A549 (cell line): ENCODE data around the gene MBD1. TPM values are rescaled to one million over a fixed set of nuclear protein-coding genes. Genes with fewer than 3 reads are reported as not detected.

Source experiments
- ATAC-seq, 2 experiments: fragments of 200-7000 bp in 1 of 2; fragments of >200 bp in 1 of 2; cut with Nextera tagmentation in 1 of 2; cut with Tn5 transposase in 1 of 2; 3 replicates each; pipeline versions ENCODE4 v1.8.0 to v1.9.1; 2018 to 2020; ENCODE audit warnings: mild to moderate bottlenecking in 1 of 2, moderate library complexity in 1 of 2
- CTCF ChIA-PET: fragments of 300-600 bp; sonication (Branson Sonifier 250); formaldehyde crosslinking; extraction: SDS; loops from one replicate; lab custom pipeline; 2021; ENCODE audit warnings: antibody characterized with exemption, inconsistent platforms; lab: Yijun Ruan, JAX
- POLR2A ChIA-PET: fragments of 350-600 bp; formaldehyde crosslinking; extraction: SDS; loops from one replicate; lab custom pipeline; 2021; ENCODE audit warnings: antibody characterized with exemption, inconsistent platforms; lab: Yijun Ruan, JAX
- DNase-seq, 2 experiments: peaks; one replicate each; pipeline versions ENCODE4 v3.0.0 to v3.0.0-alpha.2; 2011 to 2016; ENCODE audit warnings: low read depth in 1 of 2, low spot score in 1 of 2
- FAIRE-seq: peaks from 2 replicates; lab custom pipeline; 2011; peaks lifted over from hg19 to GRCh38; lab: Jason Lieb, UNC
- H3K27ac ChIP-seq, 2 experiments: fragments of >200 bp; sonication (Bioruptor Twin); formaldehyde crosslinking; 3 replicates each; pipeline ENCODE4 v1.5.1; 2016 to 2017
- H3K4me1 ChIP-seq: fragments of >200 bp; sonication (Bioruptor Twin); formaldehyde crosslinking; 3 replicates; pipeline ENCODE4 v1.6.1; 2016
- H3K4me2 ChIP-seq: fragments of >200 bp; sonication (Bioruptor Twin); formaldehyde crosslinking; 3 replicates; pipeline ENCODE4 v1.6.1; 2016
- H3K4me3 ChIP-seq: fragments of >200 bp; sonication (Bioruptor Twin); formaldehyde crosslinking; 3 replicates; pipeline ENCODE4 v1.5.1; 2016
- H3K9me3 ChIP-seq: fragments of >200 bp; sonication (Bioruptor Twin); formaldehyde crosslinking; 3 replicates; pipeline ENCODE4 v1.6.1; 2016
- BHLHE40 ChIP-seq: IDR thresholded peaks from 2 replicates; pipeline ENCODE4 v1.6.1; 2012; ENCODE audit warnings: low read depth, low read length, inconsistent platforms
- CBX2 ChIP-seq: fragments of 200-600 bp; sonication (generic); IDR thresholded peaks from 2 replicates; pipeline ENCODE4 v1.6.1; 2016; ENCODE audit warnings: low read depth, mild to moderate bottlenecking, borderline replicate concordance
- CHD4 ChIP-seq: fragments of 200-600 bp; sonication (generic); IDR thresholded peaks from 2 replicates; pipeline ENCODE4 v1.6.1; 2016; ENCODE audit warnings: antibody characterized with exemption, mild to moderate bottlenecking, borderline replicate concordance
- EHF ChIP-seq: fragments of 250-450 bp; sonication (Bioruptor Pico); IDR thresholded peaks from 2 replicates; pipeline ENCODE4 v1.5.0; 2020; ENCODE audit warnings: mild to moderate bottlenecking
- ESRRA ChIP-seq: fragments of 150-350 bp; IDR thresholded peaks from 2 replicates; pipeline ENCODE4 v1.6.1; 2014; ENCODE audit warnings: mild to moderate bottlenecking, low read length, borderline replicate concordance
- FOSB ChIP-seq: fragments of 250-450 bp; sonication (Bioruptor Pico); IDR thresholded peaks from 2 replicates; pipeline ENCODE4 v1.5.0; 2020; ENCODE audit warnings: mild to moderate bottlenecking, moderate library complexity
- FOSL2 ChIP-seq, 2 experiments: fragments of 450-650 bp in 1 of 2; fragments of >200 bp in 1 of 2; sonication (Bioruptor Twin) in 1 of 2; formaldehyde crosslinking; IDR thresholded peaks; 2 replicates each; pipeline versions ENCODE4 v1.5.0 to v1.6.1; 2016 to 2020; ENCODE audit warnings: mild to moderate bottlenecking in 1 of 2, moderate library complexity in 1 of 2
- HDAC2 ChIP-seq: fragments of 200-600 bp; sonication (generic); IDR thresholded peaks from 2 replicates; pipeline ENCODE4 v1.6.1; 2016
- HOXB5 ChIP-seq: fragments of 250-450 bp; sonication (Bioruptor Pico); IDR thresholded peaks from 2 replicates; pipeline ENCODE4 v1.5.0; 2020; ENCODE audit warnings: mild to moderate bottlenecking, moderate library complexity
- JUNB ChIP-seq: fragments of >200 bp; sonication (Bioruptor Twin); formaldehyde crosslinking; IDR thresholded peaks from 2 replicates; pipeline ENCODE4 v1.6.1; 2016
- KDM1A ChIP-seq: fragments of 200-600 bp; sonication (generic); IDR thresholded peaks from 2 replicates; pipeline ENCODE4 v1.6.1; 2016; ENCODE audit warnings: low read depth, mild to moderate bottlenecking
- KDM5A ChIP-seq: fragments of 200-600 bp; sonication (generic); IDR thresholded peaks from 2 replicates; pipeline ENCODE4 v1.6.1; 2016; ENCODE audit warnings: antibody characterized with exemption, mild to moderate bottlenecking
- MAZ ChIP-seq: fragments of 150-350 bp; IDR thresholded peaks from 2 replicates; pipeline ENCODE4 v1.6.1; 2014; ENCODE audit warnings: antibody characterized with exemption, low read depth, low read length, borderline replicate concordance
- MYC ChIP-seq: IDR thresholded peaks from 2 replicates; pipeline ENCODE4 v1.6.1; 2012; ENCODE audit warnings: mild to moderate bottlenecking, inconsistent platforms, low read length, improper control_type of control experiment, borderline replicate concordance
- NFE2L2 ChIP-seq: fragments of 150-350 bp; conservative IDR thresholded peaks from 2 replicates; pipeline ENCODE4 v1.6.1; 2014; ENCODE audit warnings: low read length
- POLR2AphosphoS2 ChIP-seq: conservative IDR thresholded peaks from 2 replicates; pipeline ENCODE4 v1.6.1; 2012; ENCODE audit warnings: low read length, improper control_type of control experiment, inconsistent platforms
- RFX5 ChIP-seq: fragments of 450-650 bp; IDR thresholded peaks from 2 replicates; pipeline ENCODE4 v1.7.1; 2014; ENCODE audit warnings: antibody characterized with exemption, mild to moderate bottlenecking, moderate library complexity
- SREBF2 ChIP-seq: fragments of 450-650 bp; IDR thresholded peaks from 2 replicates; pipeline ENCODE4 v1.6.1; 2014; ENCODE audit warnings: mild to moderate bottlenecking, moderate library complexity
- TP53 ChIP-seq: fragments of 250-450 bp; sonication (Bioruptor Pico); IDR thresholded peaks from 2 replicates; pipeline ENCODE4 v1.5.0; 2021; ENCODE audit warnings: mild to moderate bottlenecking, moderate library complexity
- ZC3H11A ChIP-seq: fragments of 450-650 bp; IDR thresholded peaks from 2 replicates; pipeline ENCODE4 v1.6.1; 2014; ENCODE audit warnings: antibody characterized with exemption, mild to moderate bottlenecking
- ZSCAN20 ChIP-seq: fragments of 250-450 bp; sonication (Bioruptor Pico); IDR thresholded peaks from 2 replicates; pipeline ENCODE4 v1.8.0; 2022; ENCODE audit warnings: mild to moderate bottlenecking, moderate library complexity
- WGBS: methylation state at CpG from one replicate; pipeline ENCODE4 v1.1.6; 2017; ENCODE audit errors: missing lambda C conversion rate; 5-methylcytosine and 5-hydroxymethylcytosine counted together
- polyA plus RNA-seq, 4 experiments: library from polyadenylated mRNA; depleted of rRNA in 3 of 4; stranded (reverse); fragments of >200 nt; fragmentation: RNase III in 1 of 4; extraction: RNeasy Plus Mini Kit Qiagen cat#74134 plus additional on column Dnase treatment in 1 of 4; gene quantifications; 2 replicates in 3 of 4; 3 replicates in 1 of 4; pipeline ENCODE4 v1.2.3, GENCODE V29; 2011 to 2017
- TF ChIP-seq, protein P1 (sequence below): fragments of >200 bp; sonication (Bioruptor Twin); formaldehyde crosslinking; IDR thresholded peaks from 2 replicates; pipeline ENCODE4 v1.6.1; 2016
- TF ChIP-seq, protein P2 (sequence below): fragments of 200-600 bp; sonication (generic); IDR thresholded peaks from 2 replicates; pipeline ENCODE4 v1.6.1; 2016; ENCODE audit warnings: antibody characterized with exemption, mild to moderate bottlenecking, moderate library complexity
- TF ChIP-seq, protein P3 (sequence below): fragments of 150-350 bp; IDR thresholded peaks from 2 replicates; pipeline ENCODE4 v1.6.1; 2014; ENCODE audit warnings: low read depth, mild to moderate bottlenecking, low read length
- TF ChIP-seq, protein P4 (sequence below): IDR thresholded peaks from 2 replicates; pipeline ENCODE4 v1.6.1; 2012

Gene MBD1
- polyA plus RNA-seq, 2 of the 4 experiments (the other 2 are of a cell fraction), result 27.9 to 28.6 TPM

DNA sequence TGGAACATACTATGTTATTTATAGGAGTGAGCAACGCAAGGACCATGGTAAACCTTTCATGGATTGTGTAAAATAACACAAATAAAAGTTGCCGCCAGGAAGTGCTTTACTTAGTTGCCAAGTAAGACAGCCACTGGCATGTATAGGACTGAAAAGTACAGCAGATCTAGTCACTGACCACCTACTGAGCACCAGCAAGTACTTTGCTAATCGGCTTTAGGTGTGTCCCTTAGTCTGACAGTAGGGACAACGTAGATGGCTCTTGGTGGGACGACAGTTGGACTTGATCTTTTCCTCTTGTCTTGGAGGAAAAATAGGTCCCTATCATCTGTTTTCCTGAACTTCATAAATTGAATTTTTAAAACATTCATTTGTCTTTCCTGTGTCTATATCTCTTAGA lies 19.8 kb upstream of the MBD1 start:
- no peaks in the 10 kb centered on the region for H3K4me1 ChIP-seq
- FAIRE-seq (no peak), DNase-seq (no peak), ATAC-seq (no peak)
- CTCF ChIA-PET, result no interaction called here
- 35% methylated on average over 5 of the region's 5 CpGs for WGBS
- no peak overlapping the region for H3K27ac ChIP-seq
- no peak overlapping the region for H3K4me3 ChIP-seq
- H3K9me3 ChIP-seq, result peaks cover 9% of the 10 kb centered on the region; the same call in 2 of the 3 replicates
- no peak overlapping the region for H3K4me2 ChIP-seq
- TF ChIP-seq KDM1A (no peak), TP53 (CRISPR knock-in tag) (no peak), MYC (no peak), KDM5A (no peak), CHD4 (no peak), RFX5 (no peak), NFE2L2 (no peak), EHF (CRISPR knock-in tag) (no peak), ZC3H11A (no peak), SREBF2 (no peak), CBX2 (no peak), MAZ (no peak), HDAC2 (no peak), POLR2AphosphoS2 (no peak), FOSB (CRISPR knock-in tag) (no peak), JUNB (no peak), ZSCAN20 (CRISPR knock-in tag) (no peak)
- TF ChIP-seq, protein P1, sequence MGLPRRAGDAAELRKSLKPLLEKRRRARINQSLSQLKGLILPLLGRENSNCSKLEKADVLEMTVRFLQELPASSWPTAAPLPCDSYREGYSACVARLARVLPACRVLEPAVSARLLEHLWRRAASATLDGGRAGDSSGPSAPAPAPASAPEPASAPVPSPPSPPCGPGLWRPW, result no peak
- TF ChIP-seq, protein P2, sequence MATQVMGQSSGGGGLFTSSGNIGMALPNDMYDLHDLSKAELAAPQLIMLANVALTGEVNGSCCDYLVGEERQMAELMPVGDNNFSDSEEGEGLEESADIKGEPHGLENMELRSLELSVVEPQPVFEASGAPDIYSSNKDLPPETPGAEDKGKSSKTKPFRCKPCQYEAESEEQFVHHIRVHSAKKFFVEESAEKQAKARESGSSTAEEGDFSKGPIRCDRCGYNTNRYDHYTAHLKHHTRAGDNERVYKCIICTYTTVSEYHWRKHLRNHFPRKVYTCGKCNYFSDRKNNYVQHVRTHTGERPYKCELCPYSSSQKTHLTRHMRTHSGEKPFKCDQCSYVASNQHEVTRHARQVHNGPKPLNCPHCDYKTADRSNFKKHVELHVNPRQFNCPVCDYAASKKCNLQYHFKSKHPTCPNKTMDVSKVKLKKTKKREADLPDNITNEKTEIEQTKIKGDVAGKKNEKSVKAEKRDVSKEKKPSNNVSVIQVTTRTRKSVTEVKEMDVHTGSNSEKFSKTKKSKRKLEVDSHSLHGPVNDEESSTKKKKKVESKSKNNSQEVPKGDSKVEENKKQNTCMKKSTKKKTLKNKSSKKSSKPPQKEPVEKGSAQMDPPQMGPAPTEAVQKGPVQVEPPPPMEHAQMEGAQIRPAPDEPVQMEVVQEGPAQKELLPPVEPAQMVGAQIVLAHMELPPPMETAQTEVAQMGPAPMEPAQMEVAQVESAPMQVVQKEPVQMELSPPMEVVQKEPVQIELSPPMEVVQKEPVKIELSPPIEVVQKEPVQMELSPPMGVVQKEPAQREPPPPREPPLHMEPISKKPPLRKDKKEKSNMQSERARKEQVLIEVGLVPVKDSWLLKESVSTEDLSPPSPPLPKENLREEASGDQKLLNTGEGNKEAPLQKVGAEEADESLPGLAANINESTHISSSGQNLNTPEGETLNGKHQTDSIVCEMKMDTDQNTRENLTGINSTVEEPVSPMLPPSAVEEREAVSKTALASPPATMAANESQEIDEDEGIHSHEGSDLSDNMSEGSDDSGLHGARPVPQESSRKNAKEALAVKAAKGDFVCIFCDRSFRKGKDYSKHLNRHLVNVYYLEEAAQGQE, result no peak
- TF ChIP-seq, protein P3, sequence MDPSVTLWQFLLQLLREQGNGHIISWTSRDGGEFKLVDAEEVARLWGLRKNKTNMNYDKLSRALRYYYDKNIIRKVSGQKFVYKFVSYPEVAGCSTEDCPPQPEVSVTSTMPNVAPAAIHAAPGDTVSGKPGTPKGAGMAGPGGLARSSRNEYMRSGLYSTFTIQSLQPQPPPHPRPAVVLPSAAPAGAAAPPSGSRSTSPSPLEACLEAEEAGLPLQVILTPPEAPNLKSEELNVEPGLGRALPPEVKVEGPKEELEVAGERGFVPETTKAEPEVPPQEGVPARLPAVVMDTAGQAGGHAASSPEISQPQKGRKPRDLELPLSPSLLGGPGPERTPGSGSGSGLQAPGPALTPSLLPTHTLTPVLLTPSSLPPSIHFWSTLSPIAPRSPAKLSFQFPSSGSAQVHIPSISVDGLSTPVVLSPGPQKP, result no peak
- POLR2A ChIA-PET, result interaction anchor here (1.2 kb wide), 1 partner anchor 19 kb away, joined by 3 read pairs; no protein-coding TSS in a partner anchor

DNA sequence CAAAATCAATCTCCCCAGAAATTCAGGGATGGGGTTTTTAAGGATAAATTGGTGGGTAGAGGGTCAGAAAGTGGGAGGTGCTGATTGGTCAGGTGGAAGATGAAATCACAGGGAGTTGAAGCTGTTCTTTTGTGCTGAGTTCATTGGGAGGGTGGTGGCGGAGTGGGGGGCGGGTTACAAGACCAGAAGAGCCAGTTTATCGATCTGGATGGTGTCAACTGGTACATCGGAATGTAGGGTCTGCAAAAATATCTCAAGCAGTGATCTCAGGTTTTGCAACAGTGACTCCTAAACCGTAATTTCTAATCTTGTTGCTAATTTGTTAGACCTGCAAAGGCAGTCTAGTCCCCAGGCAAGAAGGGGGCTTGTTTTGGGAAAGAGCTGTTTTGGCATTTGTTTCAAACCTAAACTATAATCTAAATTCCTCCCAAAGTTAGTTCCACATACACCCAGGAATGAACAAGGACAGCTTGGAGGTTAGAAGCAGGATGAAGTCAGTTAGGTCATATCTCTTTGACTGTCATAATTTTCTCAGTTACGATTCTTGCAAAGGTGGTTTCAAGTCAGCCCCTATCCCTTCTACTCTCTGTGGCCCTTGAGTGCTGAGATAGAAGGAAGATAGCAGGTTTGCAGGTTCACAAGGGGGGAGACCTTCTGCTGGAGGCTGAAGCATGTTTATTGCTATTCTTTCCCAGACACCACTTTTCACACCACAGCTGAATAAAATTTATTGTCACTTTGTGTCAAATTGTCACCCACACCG lies 18.5 kb upstream of the MBD1 start:
- H3K27ac ChIP-seq, result no peak overlapping the region
- H3K4me1 ChIP-seq, result no peaks in the 10 kb centered on the region
- no peak overlapping the region for H3K4me3 ChIP-seq
- ChIA-PET POLR2A (no interaction called here), CTCF (no interaction called here)
- 38% methylated on average over 7 of the region's 7 CpGs for WGBS
- peaks cover 3% of the 10 kb centered on the region; the same call in 1 of the 3 replicates for H3K9me3 ChIP-seq
- DNase-seq (no peak), FAIRE-seq (no peak), ATAC-seq (no peak)
- TF ChIP-seq, protein P4, sequence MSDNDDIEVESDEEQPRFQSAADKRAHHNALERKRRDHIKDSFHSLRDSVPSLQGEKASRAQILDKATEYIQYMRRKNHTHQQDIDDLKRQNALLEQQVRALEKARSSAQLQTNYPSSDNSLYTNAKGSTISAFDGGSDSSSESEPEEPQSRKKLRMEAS, result no peak
- no peak for TF ChIP-seq RFX5
- no peak for TF ChIP-seq BHLHE40
- no peak for TF ChIP-seq ESRRA
- TF ChIP-seq HOXB5 (CRISPR knock-in tag), result no peak
- TF ChIP-seq FOSL2 (IDR thresholded peaks at IDR 0.05), result no peak
- no peak for TF ChIP-seq FOSL2 (CRISPR knock-in tag; IDR thresholded peaks at IDR 0.05)
- TF ChIP-seq MYC, result no peak
- no peak overlapping the region for H3K4me2 ChIP-seq
